ENCODE data around the gene C3orf52.

C3orf52 gene

GRCh38 chr3:112111785-112112402 lies 25.7 kb downstream of the C3orf52 start:
- DNase-seq (ENCODE audit: low read depth) = peak; percentile 91
- peak; percentile 90 for TF ChIP-seq CTCF (conservative IDR thresholded peaks at IDR 0.05; ENCODE audit: low read depth, low read length)
- H3K4me3 ChIP-seq (ENCODE audit: low read depth, low read length) = no peak overlapping the region

GRCh38 chr3:112114576-112115160 lies 28.5 kb downstream of the C3orf52 start:
- DNase-seq (ENCODE audit: low read depth) = no peak
- TF ChIP-seq CTCF (conservative IDR thresholded peaks at IDR 0.05; ENCODE audit: low read depth, low read length) = no peak
- no peak overlapping the region for H3K4me3 ChIP-seq (ENCODE audit: low read depth, low read length)

- H3K4me3 ChIP-seq (ENCODE audit: low read depth, low read length) = no peak overlapping the region
- TF ChIP-seq CTCF (conservative IDR thresholded peaks at IDR 0.05; ENCODE audit: low read depth, low read length) = no peak
- no peak for DNase-seq (ENCODE audit: low read depth)
These were observed 29.1 kb downstream of the C3orf52 start for GRCh38 chr3:112115161-112115739.

- no peak overlapping the region for H3K4me3 ChIP-seq (ENCODE audit: low read depth, low read length)
- no peak for TF ChIP-seq CTCF (conservative IDR thresholded peaks at IDR 0.05; ENCODE audit: low read depth, low read length)
- DNase-seq (ENCODE audit: low read depth) = no peak
These were observed 29.7 kb downstream of the C3orf52 start for GRCh38 chr3:112115806-112116383.

GRCh38 chr3:112116748-112117186 lies 30.6 kb downstream of the C3orf52 start:
- H3K4me3 ChIP-seq (ENCODE audit: low read depth, low read length) = peak overlapping the region; percentile 32
- peak; percentile 30 for DNase-seq (ENCODE audit: low read depth)
- TF ChIP-seq CTCF (conservative IDR thresholded peaks at IDR 0.05; ENCODE audit: low read depth, low read length) = no peak

GRCh38 chr3:112117415-112117814 lies 31.2 kb downstream of the C3orf52 start:
- no peak overlapping the region for H3K4me3 ChIP-seq (ENCODE audit: low read depth, low read length)

More at GRCh38 chr3:112117415-112117814, 31.2 kb downstream of the C3orf52 start:
- no peak for TF ChIP-seq CTCF (conservative IDR thresholded peaks at IDR 0.05; ENCODE audit: low read depth, low read length)
- DNase-seq (ENCODE audit: low read depth) = no peak

Data from choroid plexus epithelial cell (primary cell).